ENCODE results near the gene MCTP1.

Gene MCTP1

DNA sequence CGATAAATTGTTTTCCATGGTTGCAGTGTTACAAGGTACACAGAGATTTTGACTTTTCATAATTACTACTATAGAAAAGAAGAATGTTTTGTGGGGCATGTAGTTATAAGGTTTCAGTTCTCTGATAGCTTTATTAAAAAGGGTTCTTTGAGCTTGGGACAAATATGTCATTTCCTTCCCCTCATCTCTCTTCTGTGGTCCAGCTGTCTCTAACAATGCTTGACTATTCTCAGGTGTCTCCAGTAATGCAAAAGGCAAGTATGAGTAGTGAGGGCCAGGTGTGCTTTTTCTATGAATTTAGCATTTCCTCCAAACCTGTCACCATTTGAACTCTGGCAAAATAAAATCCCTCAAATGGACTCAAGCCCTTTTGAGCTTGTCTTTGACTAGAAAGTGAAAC lies 582.2 kb downstream of the MCTP1 start:
- Histone ChIP-seq H3K9ac (ENCODE audit: low read length) (no peak overlapping the region), H3K4me1 (ENCODE audit: low read length) (peaks cover 23% of the 10 kb centered on the region), H3K79me2 (ENCODE audit: low read length) (no peaks in the 10 kb centered on the region), H3K9me3 (ENCODE audit: insufficient read depth, low read length) (no peaks in the 10 kb centered on the region), H3K4me3 (ENCODE audit: low read length) (no peak overlapping the region), H2AFZ (ENCODE audit: low read depth, low read length) (no peak overlapping the region), H3K27ac (ENCODE audit: low read length) (no peak overlapping the region), H3K36me3 (replicated peaks; ENCODE audit: low read depth, low read length) (no peaks in the 10 kb centered on the region), H4K20me1 (ENCODE audit: insufficient read depth, low read length) (no peaks in the 10 kb centered on the region), H3K4me2 (ENCODE audit: low read length) (no peak overlapping the region), H3K27me3 (ENCODE audit: low read depth, low read length) (no peaks in the 10 kb centered on the region)
- TF ChIP-seq EZH2phosphoT487 (IDR thresholded peaks at IDR 0.05; ENCODE audit: low read depth), result no peak
- TF ChIP-seq, protein P1, sequence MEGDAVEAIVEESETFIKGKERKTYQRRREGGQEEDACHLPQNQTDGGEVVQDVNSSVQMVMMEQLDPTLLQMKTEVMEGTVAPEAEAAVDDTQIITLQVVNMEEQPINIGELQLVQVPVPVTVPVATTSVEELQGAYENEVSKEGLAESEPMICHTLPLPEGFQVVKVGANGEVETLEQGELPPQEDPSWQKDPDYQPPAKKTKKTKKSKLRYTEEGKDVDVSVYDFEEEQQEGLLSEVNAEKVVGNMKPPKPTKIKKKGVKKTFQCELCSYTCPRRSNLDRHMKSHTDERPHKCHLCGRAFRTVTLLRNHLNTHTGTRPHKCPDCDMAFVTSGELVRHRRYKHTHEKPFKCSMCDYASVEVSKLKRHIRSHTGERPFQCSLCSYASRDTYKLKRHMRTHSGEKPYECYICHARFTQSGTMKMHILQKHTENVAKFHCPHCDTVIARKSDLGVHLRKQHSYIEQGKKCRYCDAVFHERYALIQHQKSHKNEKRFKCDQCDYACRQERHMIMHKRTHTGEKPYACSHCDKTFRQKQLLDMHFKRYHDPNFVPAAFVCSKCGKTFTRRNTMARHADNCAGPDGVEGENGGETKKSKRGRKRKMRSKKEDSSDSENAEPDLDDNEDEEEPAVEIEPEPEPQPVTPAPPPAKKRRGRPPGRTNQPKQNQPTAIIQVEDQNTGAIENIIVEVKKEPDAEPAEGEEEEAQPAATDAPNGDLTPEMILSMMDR (IDR thresholded peaks at IDR 0.05; ENCODE audit: low read depth, low read length), result no peak

DNA sequence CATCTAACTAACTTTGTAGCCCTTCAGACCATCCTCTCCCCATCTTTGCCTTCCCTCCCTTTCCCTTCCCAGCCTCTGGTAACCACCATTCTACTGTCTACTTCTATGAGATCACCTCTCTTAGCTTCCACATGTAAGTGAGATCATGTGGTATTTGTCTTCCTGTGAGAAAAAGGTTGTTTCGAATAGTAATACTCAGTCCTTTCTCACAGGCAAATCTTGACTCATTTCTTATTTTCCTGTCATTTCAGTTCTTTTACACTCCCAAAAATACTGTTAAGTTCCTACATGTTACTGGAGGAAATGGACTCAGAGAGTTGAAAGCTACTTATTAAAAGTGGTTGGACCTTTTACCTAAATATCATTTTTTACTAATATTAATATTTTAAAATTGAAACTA lies 584.3 kb downstream of the MCTP1 start:
- H3K9ac ChIP-seq (ENCODE audit: low read length), result no peak overlapping the region
- H3K4me1 ChIP-seq (ENCODE audit: low read length), result peaks cover 15% of the 10 kb centered on the region
- H3K27me3 ChIP-seq (ENCODE audit: low read depth, low read length), result no peaks in the 10 kb centered on the region
- no peak overlapping the region for H3K4me3 ChIP-seq (ENCODE audit: low read length)
- H3K36me3 ChIP-seq (replicated peaks; ENCODE audit: low read depth, low read length), result no peaks in the 10 kb centered on the region
- H3K79me2 ChIP-seq (ENCODE audit: low read length), result no peaks in the 10 kb centered on the region
- no peak overlapping the region for H2AFZ ChIP-seq (ENCODE audit: low read depth, low read length)
- no peak overlapping the region for H3K27ac ChIP-seq (ENCODE audit: low read length)
- H4K20me1 ChIP-seq (ENCODE audit: insufficient read depth, low read length), result no peaks in the 10 kb centered on the region
- no peak overlapping the region for H3K4me2 ChIP-seq (ENCODE audit: low read length)
- H3K9me3 ChIP-seq (ENCODE audit: insufficient read depth, low read length), result no peaks in the 10 kb centered on the region
- TF ChIP-seq EZH2phosphoT487 (IDR thresholded peaks at IDR 0.05; ENCODE audit: low read depth), result no peak
- TF ChIP-seq, protein P1 (IDR thresholded peaks at IDR 0.05; ENCODE audit: low read depth, low read length), result no peak

GRCh38 chr5:94699562-94699961 lies 585.3 kb downstream of the MCTP1 start:
- no peak overlapping the region for H3K9ac ChIP-seq (ENCODE audit: low read length)
- H4K20me1 ChIP-seq (ENCODE audit: insufficient read depth, low read length), result no peaks in the 10 kb centered on the region
- no peak overlapping the region for H2AFZ ChIP-seq (ENCODE audit: low read depth, low read length)
- H3K4me1 ChIP-seq (ENCODE audit: low read length), result peaks cover 15% of the 10 kb centered on the region
- H3K79me2 ChIP-seq (ENCODE audit: low read length), result no peaks in the 10 kb centered on the region
- H3K27ac ChIP-seq (ENCODE audit: low read length), result no peak overlapping the region
- H3K36me3 ChIP-seq (replicated peaks; ENCODE audit: low read depth, low read length), result no peaks in the 10 kb centered on the region
- H3K9me3 ChIP-seq (ENCODE audit: insufficient read depth, low read length), result no peaks in the 10 kb centered on the region
- no peak for TF ChIP-seq EZH2phosphoT487 (IDR thresholded peaks at IDR 0.05; ENCODE audit: low read depth)
- TF ChIP-seq, protein P1 (IDR thresholded peaks at IDR 0.05; ENCODE audit: low read depth, low read length), result no peak
- H3K4me3 ChIP-seq (ENCODE audit: low read length), result no peak overlapping the region
- no peaks in the 10 kb centered on the region for H3K27me3 ChIP-seq (ENCODE audit: low read depth, low read length)
- H3K4me2 ChIP-seq (ENCODE audit: low read length), result no peak overlapping the region

GRCh38 chr5:94698197-94698596 lies 586.7 kb downstream of the MCTP1 start:
- no peak overlapping the region for H3K9ac ChIP-seq (ENCODE audit: low read length)
- H3K9me3 ChIP-seq (ENCODE audit: insufficient read depth, low read length), result no peaks in the 10 kb centered on the region
- no peak overlapping the region for H3K4me2 ChIP-seq (ENCODE audit: low read length)
- H3K4me3 ChIP-seq (ENCODE audit: low read length), result no peak overlapping the region
- peaks cover 15% of the 10 kb centered on the region for H3K4me1 ChIP-seq (ENCODE audit: low read length)
- H3K27ac ChIP-seq (ENCODE audit: low read length), result no peak overlapping the region
- TF ChIP-seq, protein P1 (IDR thresholded peaks at IDR 0.05; ENCODE audit: low read depth, low read length), result no peak
- no peak for TF ChIP-seq EZH2phosphoT487 (IDR thresholded peaks at IDR 0.05; ENCODE audit: low read depth)
- no peaks in the 10 kb centered on the region for H4K20me1 ChIP-seq (ENCODE audit: insufficient read depth, low read length)
- H3K36me3 ChIP-seq (replicated peaks; ENCODE audit: low read depth, low read length), result no peaks in the 10 kb centered on the region
- no peaks in the 10 kb centered on the region for H3K27me3 ChIP-seq (ENCODE audit: low read depth, low read length)
- no peaks in the 10 kb centered on the region for H3K79me2 ChIP-seq (ENCODE audit: low read length)
- no peak overlapping the region for H2AFZ ChIP-seq (ENCODE audit: low read depth, low read length)

All from OCI-LY3 (cell line).